SIG-M5 treated with dmso at 0.1 percent for 504 hours (cell line): ENCODE results near the gene ERMP1.
"Not testable (repeated sequence)": the region's sequence is repeated elsewhere in the genome, so short reads cannot be mapped to it uniquely, and the experiment has no call there.

Experiments used
- DNase-seq: peaks from one replicate; lab custom pipeline; 2025; ENCODE audit not compliant: unreplicated experiment; lab: John Stamatoyannopoulos, UW

Gene ERMP1

GRCh38 chr9:5832538-5833529, at the start of gene ERMP1:
Gene ERMP1, minus strand, starts transcription at chr9:5833117. Its CDS starts 90 bp downstream, at chr9:5833027.
- peak; percentile 77 for DNase-seq

GRCh38 chr9:5882244-5883012, 49.5 kb upstream of the ERMP1 start:
- DNase-seq: not testable (repeated sequence)

GRCh38 chr9:5879419-5880181, 46.7 kb upstream of the ERMP1 start:
- peak; percentile 26 for DNase-seq

GRCh38 chr9:5876711-5877110, 43.8 kb upstream of the ERMP1 start:
- no peak for DNase-seq

- DNase-seq: no peak
Observed at GRCh38 chr9:5876026-5876425, 43.1 kb upstream of the ERMP1 start.

GRCh38 chr9:5874048-5874447, 41.1 kb upstream of the ERMP1 start:
- no peak for DNase-seq

- no peak for DNase-seq
Observed at GRCh38 chr9:5873439-5873838, 40.5 kb upstream of the ERMP1 start.

- DNase-seq: no peak
Observed at GRCh38 chr9:5872511-5872910, 39.6 kb upstream of the ERMP1 start.

- peak; percentile 14 for DNase-seq
Observed at GRCh38 chr9:5871785-5872184, 38.9 kb upstream of the ERMP1 start.

GRCh38 chr9:5870691-5871090, 37.8 kb upstream of the ERMP1 start:
- DNase-seq: no peak

- no peak for DNase-seq
Observed at GRCh38 chr9:5870020-5870339, 37.1 kb upstream of the ERMP1 start.

- peak; percentile 11 for DNase-seq
Observed at GRCh38 chr9:5869315-5870019, 36.5 kb upstream of the ERMP1 start.

- DNase-seq: no peak
Observed at GRCh38 chr9:5868235-5868634, 35.3 kb upstream of the ERMP1 start.

GRCh38 chr9:5866685-5867084, 33.8 kb upstream of the ERMP1 start:
- no peak for DNase-seq

GRCh38 chr9:5866272-5866671, 33.4 kb upstream of the ERMP1 start:
- no peak for DNase-seq

- DNase-seq: no peak
Observed at GRCh38 chr9:5864446-5864845, 31.5 kb upstream of the ERMP1 start.

- no peak for DNase-seq
Observed at GRCh38 chr9:5863092-5863746, 30.3 kb upstream of the ERMP1 start.

- DNase-seq: no peak
Observed at GRCh38 chr9:5858833-5859232, 25.9 kb upstream of the ERMP1 start.

GRCh38 chr9:5857928-5858327, 25.0 kb upstream of the ERMP1 start:
- peak; percentile 60 for DNase-seq
